H9 (cell line): ENCODE results near the gene IFT172. TPM values are rescaled to one million over a fixed set of nuclear protein-coding genes. Genes with fewer than 3 reads are reported as not detected.

Source experiments
- DNase-seq: peaks from one replicate; pipeline ENCODE4 v3.0.0-alpha.2; 2017
- H2AFZ ChIP-seq: one replicate; pipeline ENCODE4 v1.6.1; 2013; ENCODE audit warnings: mild to moderate bottlenecking, low read length, control low read depth, moderate library complexity
- H2AK5ac ChIP-seq: 2 replicates; pipeline ENCODE4 v1.6.1; 2013; ENCODE audit warnings: low read length, control low read depth, mixed read lengths; ENCODE audit not compliant: insufficient read length
- H2BK120ac ChIP-seq: one replicate; pipeline ENCODE4 v1.6.1; 2013; ENCODE audit warnings: low read depth, mild to moderate bottlenecking, low read length, control low read depth, inconsistent platforms; ENCODE audit not compliant: poor library complexity, severe bottlenecking
- H2BK12ac ChIP-seq: 2 replicates; pipeline ENCODE4 v1.6.1; 2013; ENCODE audit warnings: low read length, control low read depth, mixed read lengths, low read depth; ENCODE audit not compliant: insufficient read length
- H2BK15ac ChIP-seq: 2 replicates; pipeline ENCODE4 v1.6.1; 2013; ENCODE audit warnings: low read depth, low read length, control low read depth
- H2BK20ac ChIP-seq: one replicate; pipeline ENCODE4 v1.6.1; 2013; ENCODE audit warnings: low read depth, mild to moderate bottlenecking, low read length, control low read depth, inconsistent platforms; ENCODE audit not compliant: poor library complexity, severe bottlenecking
- H2BK5ac ChIP-seq: 2 replicates; pipeline ENCODE4 v1.6.1; 2013; ENCODE audit warnings: low read length, control low read depth, mixed read lengths; ENCODE audit not compliant: insufficient read length
- H3K14ac ChIP-seq: 2 replicates; pipeline ENCODE4 v1.6.1; 2013; ENCODE audit warnings: low read length, control low read depth; ENCODE audit not compliant: insufficient read depth
- H3K18ac ChIP-seq: 2 replicates; pipeline ENCODE4 v1.6.1; 2013; ENCODE audit warnings: low read depth, mild to moderate bottlenecking, mixed read lengths, low read length, control low read depth; ENCODE audit not compliant: insufficient read length
- H3K23ac ChIP-seq: 2 replicates; pipeline ENCODE4 v1.6.1; 2013; ENCODE audit warnings: low read length, control low read depth, mixed read lengths, low read depth; ENCODE audit not compliant: insufficient read length
- H3K23me2 ChIP-seq: 2 replicates; pipeline ENCODE4 v1.6.1; 2013; ENCODE audit warnings: low read depth, mild to moderate bottlenecking, mixed read lengths, low read length, control low read depth; ENCODE audit not compliant: insufficient read length, poor library complexity, severe bottlenecking
- H3K27ac ChIP-seq: 2 replicates; pipeline ENCODE4 v1.5.1; 2013; ENCODE audit warnings: low read length, control low read depth, mixed read lengths, low read depth; ENCODE audit not compliant: insufficient read length
- H3K27me3 ChIP-seq: 2 replicates; pipeline ENCODE4 v1.6.1; 2013; ENCODE audit warnings: low read length, control low read depth, inconsistent platforms; ENCODE audit not compliant: insufficient read depth
- H3K4ac ChIP-seq: 2 replicates; pipeline ENCODE4 v1.6.1; 2013; ENCODE audit warnings: low read depth, mild to moderate bottlenecking, control low read depth, inconsistent platforms, low read length, moderate library complexity
- H3K4me1 ChIP-seq: 2 replicates; pipeline ENCODE4 v1.6.1; 2013; ENCODE audit warnings: low read length, control low read depth, inconsistent platforms; ENCODE audit not compliant: insufficient read depth
- H3K4me2 ChIP-seq: 2 replicates; pipeline ENCODE4 v1.6.1; 2013; ENCODE audit warnings: low read length, control low read depth, mixed read lengths; ENCODE audit not compliant: insufficient read length, insufficient read depth
- H3K56ac ChIP-seq: 2 replicates; pipeline ENCODE4 v1.6.1; 2013; ENCODE audit warnings: low read depth, mild to moderate bottlenecking, mixed read lengths, low read length, control low read depth; ENCODE audit not compliant: insufficient read length
- H3K79me1 ChIP-seq: 2 replicates; pipeline ENCODE4 v1.6.1; 2013; ENCODE audit warnings: low read depth, mild to moderate bottlenecking, moderate library complexity, low read length, control low read depth, inconsistent platforms; ENCODE audit not compliant: insufficient read depth, poor library complexity, severe bottlenecking
- H3K79me2 ChIP-seq: 2 replicates; pipeline ENCODE4 v1.6.1; 2013; ENCODE audit warnings: low read length, control low read depth, inconsistent platforms; ENCODE audit not compliant: insufficient read depth
- H3K9ac ChIP-seq: 2 replicates; pipeline ENCODE4 v1.6.1; 2013; ENCODE audit warnings: low read length, control low read depth, mixed read lengths; ENCODE audit not compliant: insufficient read length; ENCODE audit errors: extremely low read depth
- H3K9me3 ChIP-seq: one replicate; pipeline ENCODE4 v1.6.1; 2013; ENCODE audit warnings: low read depth, low read length, inconsistent platforms; ENCODE audit not compliant: control insufficient read depth
- H3T11ph ChIP-seq: one replicate; pipeline ENCODE4 v1.6.1; 2013; ENCODE audit warnings: mild to moderate bottlenecking, low read length, control low read depth, inconsistent platforms
- H4K20me1 ChIP-seq: one replicate; pipeline ENCODE4 v1.6.1; 2013; ENCODE audit not compliant: control insufficient read depth, insufficient read length, insufficient read depth
- H4K5ac ChIP-seq: 2 replicates; pipeline ENCODE4 v1.6.1; 2013; ENCODE audit warnings: low read depth, mild to moderate bottlenecking, mixed read lengths, low read length, control low read depth; ENCODE audit not compliant: insufficient read length
- H4K8ac ChIP-seq: replicated peaks from 2 replicates; pipeline ENCODE4 v1.6.1; 2013; ENCODE audit warnings: low read length, control low read depth, mixed read lengths, low read depth; ENCODE audit not compliant: insufficient read length
- H4K91ac ChIP-seq: 2 replicates; pipeline ENCODE4 v1.6.1; 2013; ENCODE audit warnings: low read depth, mild to moderate bottlenecking, moderate library complexity, mixed read lengths, low read length, control low read depth; ENCODE audit not compliant: insufficient read length
- H3K27ac Mint-ChIP-seq, 3 experiments: 2 replicates in 2 of 3; 3 replicates in 1 of 3; pipeline ENCODE4 v1.8.0; 2020 to 2021; ENCODE audit warnings: mixed read lengths in 3 of 3, mild to moderate bottlenecking in 1 of 3, moderate library complexity in 1 of 3
- H3K27me3 Mint-ChIP-seq: 2 replicates; pipeline ENCODE4 v1.8.0; 2021; ENCODE audit warnings: low read depth, mild to moderate bottlenecking, moderate library complexity, mixed read lengths
- H3K36me3 Mint-ChIP-seq, 3 experiments: 2 replicates in 2 of 3; 3 replicates in 1 of 3; pipeline ENCODE4 v1.8.0; 2020 to 2021; ENCODE audit warnings: low read depth in 3 of 3, mixed read lengths in 3 of 3; ENCODE audit not compliant: insufficient read depth in 1 of 3
- H3K4me1 Mint-ChIP-seq, 2 experiments: 2 replicates each; pipeline ENCODE4 v1.8.0; 2020; ENCODE audit warnings: mixed read lengths in 2 of 2
- H3K4me3 Mint-ChIP-seq, 2 experiments: 2 replicates in 1 of 2; 3 replicates in 1 of 2; pipeline ENCODE4 v1.8.0; 2020 to 2021; ENCODE audit warnings: mild to moderate bottlenecking in 2 of 2, mixed read lengths in 2 of 2, moderate library complexity in 1 of 2
- H3K9me3 Mint-ChIP-seq, 2 experiments: 2 replicates in 1 of 2; 3 replicates in 1 of 2; pipeline ENCODE4 v1.8.0; 2020; ENCODE audit warnings: mild to moderate bottlenecking in 2 of 2, mixed read lengths in 2 of 2, moderate library complexity in 1 of 2
- CTCF ChIP-seq: fragments of 200-600 bp; sonication (generic); conservative IDR thresholded peaks from 3 replicates; pipeline ENCODE4 v1.8.0; 2021; ENCODE audit warnings: antibody characterized with exemption, mild to moderate bottlenecking
- WGBS: extraction: QIAGEN DNeasy Blood & Tissue Kit; methylation state at CpG from one replicate; pipeline ENCODE4 v1.1.7; 2013; ENCODE audit warnings: missing lambda C conversion rate, low lambda C conversion rate, mixed read lengths; ENCODE audit not compliant: insufficient read length; ENCODE audit errors: extremely low coverage; 5-methylcytosine and 5-hydroxymethylcytosine counted together
- total RNA-seq: library from RNA; stranded (reverse); gene quantifications from 2 replicates; pipeline ENCODE4 v1.2.1, GENCODE V29; 2021

The IFT172 gene
- total RNA-seq, 1 experiment from 2014 or later = 15.5 TPM

GRCh38 chr2:27400348-27401135, 89.0 kb downstream of the IFT172 start:
- TF ChIP-seq CTCF = no peak
- H3K23ac ChIP-seq = no peak overlapping the region
- no peak overlapping the region for H4K91ac ChIP-seq
- no peak overlapping the region for H2AK5ac ChIP-seq
- no peak overlapping the region for H3K18ac ChIP-seq
- Mint-ChIP-seq H3K27ac (no peak overlapping the region; a peak in 1 of 7 replicates), H3K36me3 (peaks cover 8 to 29% (median 28%) of the 10 kb centered on the region in 3 experiments; a peak in 6 of 7 replicates), H3K27me3 (no peaks in the 10 kb centered on the region), H3K4me1 (no peaks in the 10 kb centered on the region), H3K9me3 (no peaks in the 10 kb centered on the region), H3K4me3 (no peak overlapping the region)
- no peak overlapping the region for H4K5ac ChIP-seq
- no peaks in the 10 kb centered on the region for H3K27me3 ChIP-seq
- H2BK15ac ChIP-seq = no peak overlapping the region
- H3K79me2 ChIP-seq = peaks cover 57% of the 10 kb centered on the region; the same call in 1 of the 2 replicates
- H4K8ac ChIP-seq = no peak overlapping the region
- no peak overlapping the region for H3T11ph ChIP-seq
- no peak overlapping the region for H2BK5ac ChIP-seq
- WGBS = no CpG with 5 or more reads among the region's 2 CpGs
- H2BK20ac ChIP-seq = no peak overlapping the region
- no peaks in the 10 kb centered on the region for H3K23me2 ChIP-seq
- H3K79me1 ChIP-seq = peaks cover 4% of the 10 kb centered on the region
- H3K27ac ChIP-seq = no peak overlapping the region
- H3K4me2 ChIP-seq = no peak overlapping the region
- no peaks in the 10 kb centered on the region for H4K20me1 ChIP-seq
- no peak overlapping the region for H3K14ac ChIP-seq
- H3K56ac ChIP-seq = no peak overlapping the region
- no peaks in the 10 kb centered on the region for H3K9me3 ChIP-seq
- H3K4ac ChIP-seq = no peak overlapping the region
- no peak overlapping the region for H2AFZ ChIP-seq
- H2BK120ac ChIP-seq = no peak overlapping the region
- DNase-seq = no peak
- no peaks in the 10 kb centered on the region for H3K4me1 ChIP-seq
- no peak overlapping the region for H2BK12ac ChIP-seq
- no peak overlapping the region for H3K9ac ChIP-seq
